ENCODE data around the gene ADRA2C.

- TF ChIP-seq CTCF (IDR thresholded peaks at IDR 0.05) (no peak), POLR2A (IDR thresholded peaks at IDR 0.05) (no peak)
Measured at GRCh38 chr4:3762264-3762663, 3.9 kb upstream of the ADRA2C start.

Measured in right lobe of liver (tissue), 4 donors.